Prostate gland (tissue), 2 donors: ENCODE results near the gene ATP1B2.

ENCODE experiments used
- CTCF ChIP-seq, 4 experiments: fragments of 200-600 bp in 2 of 4; fragments of 450-650 bp in 2 of 4; sonication (generic) in 2 of 4; IDR thresholded peaks; 1 replicate in 3 of 4; 2 replicates in 1 of 4; pipeline ENCODE4 v1.5.1; 2016 to 2019; ENCODE audit warnings: antibody characterized with exemption in 4 of 4, mild to moderate bottlenecking in 2 of 4, moderate library complexity in 2 of 4
- POLR2A ChIP-seq: fragments of 450-650 bp; IDR thresholded peaks from one replicate; pipeline ENCODE4 v1.6.1; 2016; ENCODE audit warnings: antibody characterized with exemption, mild to moderate bottlenecking
- POLR2AphosphoS5 ChIP-seq: sonication (generic); formaldehyde crosslinking; IDR thresholded peaks from one replicate; pipeline ENCODE4 v1.6.1; 2017; ENCODE audit warnings: antibody characterized with exemption

GRCh38 chr17:7676533-7676932, 25.8 kb downstream of the ATP1B2 start:
- TF ChIP-seq CTCF (IDR thresholded peaks at IDR 0.05) (no peak), POLR2AphosphoS5 (no peak), POLR2A (no peak)
